K562 (cell line): ENCODE data around the gene RGS12.

Source experiments
- NONO ChIP-seq, 2 experiments: fragments of 200-400 bp in 1 of 2; fragments of 450-650 bp in 1 of 2; formaldehyde crosslinking in 1 of 2; IDR thresholded peaks; 2 replicates each; pipeline ENCODE4 v1.6.1; 2017; ENCODE audit warnings: low read depth in 2 of 2, mild to moderate bottlenecking in 2 of 2, moderate library complexity in 2 of 2, low read length in 1 of 2
- NR1H2 ChIP-seq: sonication (generic); formaldehyde crosslinking; IDR thresholded peaks from 2 replicates; pipeline ENCODE4 v1.4.0; 2020; ENCODE audit warnings: mild to moderate bottlenecking, missing genetic modification reagents
- PYGO2 ChIP-seq: fragments of 450-650 bp; IDR thresholded peaks from 2 replicates; pipeline ENCODE4 v1.6.1; 2016; ENCODE audit warnings: mild to moderate bottlenecking, missing genetic modification characterization, moderate library complexity, missing compliant biosample characterization
- RAD21 ChIP-seq, 2 experiments: fragments of 250-450 bp in 1 of 2; fragments of 450-650 bp in 1 of 2; sonication (Bioruptor Pico) in 1 of 2; formaldehyde crosslinking in 1 of 2; IDR thresholded peaks in 1 of 2; conservative IDR thresholded peaks in 1 of 2; 2 replicates each; pipeline versions ENCODE4 v1.4.0 to v1.8.0; 2020 to 2022; ENCODE audit warnings: mild to moderate bottlenecking in 2 of 2, moderate library complexity in 1 of 2
- SP2 ChIP-seq: IDR thresholded peaks from 2 replicates; pipeline ENCODE4 v1.6.1; 2011; ENCODE audit warnings: mild to moderate bottlenecking, low read depth, low read length, moderate library complexity; ENCODE audit not compliant: poor library complexity, severe bottlenecking; ENCODE audit errors: extremely low read depth
- TF ChIP-seq, protein P1 (sequence below), 3 experiments: IDR thresholded peaks in 2 of 3; conservative IDR thresholded peaks in 1 of 3; 2 replicates each; pipeline ENCODE4 v1.5.1; 2011 to 2012; ENCODE audit warnings: low read length in 3 of 3, mild to moderate bottlenecking in 3 of 3, control low read depth in 2 of 3, improper control_type of control experiment in 1 of 3, inconsistent platforms in 1 of 3, low read depth in 1 of 3, mixed read lengths in 1 of 3, moderate library complexity in 1 of 3; ENCODE audit not compliant: insufficient read depth in 2 of 3

DNA sequence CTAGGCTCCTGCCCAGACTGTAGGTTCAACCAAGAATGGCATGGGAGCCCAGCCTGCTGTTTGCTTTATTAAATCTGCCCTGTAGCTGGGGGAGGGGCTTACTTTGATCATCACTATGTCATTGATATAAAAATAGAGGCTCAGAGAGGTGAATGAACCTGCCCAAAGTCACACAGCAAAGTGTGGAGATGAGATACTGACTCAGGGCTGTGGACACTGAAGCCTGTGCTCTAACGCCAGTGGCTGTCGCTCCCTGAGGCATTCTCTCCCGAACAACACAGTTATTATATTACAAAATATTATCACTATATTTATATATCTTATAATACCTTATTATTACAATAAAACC is 40.4 kb upstream of the RGS12 start:
- TF ChIP-seq SP2 (no peak), NR1H2 (CRISPR knock-in tag) (no peak), RAD21 (CRISPR knock-in tag; conservative IDR thresholded peaks at IDR 0.05 in 1 of 2, IDR thresholded peaks at IDR 0.05 in 1 of 2) (no peak), PYGO2 (tag) (no peak), NONO (IDR thresholded peaks at IDR 0.05; ENCODE audit: low read depth in 2 of 2, low read length in 1 of 2) (no peak)
- TF ChIP-seq, protein P1, sequence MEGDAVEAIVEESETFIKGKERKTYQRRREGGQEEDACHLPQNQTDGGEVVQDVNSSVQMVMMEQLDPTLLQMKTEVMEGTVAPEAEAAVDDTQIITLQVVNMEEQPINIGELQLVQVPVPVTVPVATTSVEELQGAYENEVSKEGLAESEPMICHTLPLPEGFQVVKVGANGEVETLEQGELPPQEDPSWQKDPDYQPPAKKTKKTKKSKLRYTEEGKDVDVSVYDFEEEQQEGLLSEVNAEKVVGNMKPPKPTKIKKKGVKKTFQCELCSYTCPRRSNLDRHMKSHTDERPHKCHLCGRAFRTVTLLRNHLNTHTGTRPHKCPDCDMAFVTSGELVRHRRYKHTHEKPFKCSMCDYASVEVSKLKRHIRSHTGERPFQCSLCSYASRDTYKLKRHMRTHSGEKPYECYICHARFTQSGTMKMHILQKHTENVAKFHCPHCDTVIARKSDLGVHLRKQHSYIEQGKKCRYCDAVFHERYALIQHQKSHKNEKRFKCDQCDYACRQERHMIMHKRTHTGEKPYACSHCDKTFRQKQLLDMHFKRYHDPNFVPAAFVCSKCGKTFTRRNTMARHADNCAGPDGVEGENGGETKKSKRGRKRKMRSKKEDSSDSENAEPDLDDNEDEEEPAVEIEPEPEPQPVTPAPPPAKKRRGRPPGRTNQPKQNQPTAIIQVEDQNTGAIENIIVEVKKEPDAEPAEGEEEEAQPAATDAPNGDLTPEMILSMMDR (IDR thresholded peaks at IDR 0.05 in 2 of 3, conservative IDR thresholded peaks at IDR 0.05 in 1 of 3; ENCODE audit: insufficient read depth in 2 of 3, low read depth in 1 of 3, low read length in 3 of 3): no peak
